ENCODE data around the gene ADD1.

ADD1 gene

DNA sequence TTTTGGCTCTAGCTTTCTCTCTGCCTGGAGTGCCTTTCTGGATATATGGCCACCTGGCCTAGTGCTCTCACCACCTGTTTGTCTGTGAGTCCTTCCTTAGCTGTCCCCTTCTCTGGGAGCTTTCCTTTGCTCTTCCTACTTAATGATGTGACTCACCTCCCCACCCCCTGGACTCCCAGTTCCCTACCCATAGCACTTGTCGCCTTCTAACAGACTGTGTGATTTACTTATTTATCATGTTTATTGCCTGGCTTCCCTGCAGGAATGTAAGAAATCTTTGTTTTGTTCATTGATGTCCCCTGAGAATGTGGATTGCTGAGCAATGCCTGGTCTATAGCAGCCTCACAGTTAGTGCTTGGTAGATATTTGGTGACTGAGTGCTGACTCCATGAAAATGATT, 18.9 kb downstream of the ADD1 start:
- no peak for DNase-seq (ENCODE audit: low spot score)
- H3K27ac Mint-ChIP-seq: no peak overlapping the region

DNA sequence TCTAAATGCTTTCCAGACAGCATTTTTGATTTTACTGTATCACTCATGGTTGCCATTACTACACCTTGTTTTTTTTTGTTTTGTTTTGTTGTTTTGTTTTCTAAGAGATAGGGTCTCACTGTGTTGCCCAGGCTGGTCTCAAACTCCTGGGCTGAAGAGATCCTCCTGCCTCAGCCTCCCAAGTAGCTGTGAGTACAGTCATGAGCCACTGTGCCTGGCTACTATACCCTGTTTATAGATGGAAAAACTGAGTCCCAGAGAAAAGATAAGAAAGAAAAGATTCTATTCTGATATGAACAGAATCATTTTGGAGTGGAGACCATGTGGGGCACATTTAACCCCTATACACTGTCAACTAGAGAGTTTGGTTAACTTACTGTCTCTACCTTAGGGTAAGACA, 20.0 kb downstream of the ADD1 start:
- H3K27me3 Mint-ChIP-seq (ENCODE audit: low read depth): no peaks in the 10 kb centered on the region
- no peaks in the 10 kb centered on the region for H3K9me3 Mint-ChIP-seq
- H3K4me3 Mint-ChIP-seq: no peak overlapping the region
- H3K4me1 Mint-ChIP-seq (ENCODE audit: low read depth): peaks cover 45% of the 10 kb centered on the region
- no peak for DNase-seq (ENCODE audit: low spot score)
- peaks cover 12% of the 10 kb centered on the region for H3K36me3 Mint-ChIP-seq (ENCODE audit: low read depth)
- H3K27ac Mint-ChIP-seq: no peak overlapping the region

More for the DNA sequence above, 18.9 kb downstream of the ADD1 start:
- Mint-ChIP-seq H3K36me3 (ENCODE audit: low read depth) (peaks cover 13% of the 10 kb centered on the region), H3K9me3 (no peaks in the 10 kb centered on the region), H3K27me3 (ENCODE audit: low read depth) (no peaks in the 10 kb centered on the region), H3K4me3 (no peak overlapping the region), H3K4me1 (ENCODE audit: low read depth) (peaks cover 47% of the 10 kb centered on the region)

DNA sequence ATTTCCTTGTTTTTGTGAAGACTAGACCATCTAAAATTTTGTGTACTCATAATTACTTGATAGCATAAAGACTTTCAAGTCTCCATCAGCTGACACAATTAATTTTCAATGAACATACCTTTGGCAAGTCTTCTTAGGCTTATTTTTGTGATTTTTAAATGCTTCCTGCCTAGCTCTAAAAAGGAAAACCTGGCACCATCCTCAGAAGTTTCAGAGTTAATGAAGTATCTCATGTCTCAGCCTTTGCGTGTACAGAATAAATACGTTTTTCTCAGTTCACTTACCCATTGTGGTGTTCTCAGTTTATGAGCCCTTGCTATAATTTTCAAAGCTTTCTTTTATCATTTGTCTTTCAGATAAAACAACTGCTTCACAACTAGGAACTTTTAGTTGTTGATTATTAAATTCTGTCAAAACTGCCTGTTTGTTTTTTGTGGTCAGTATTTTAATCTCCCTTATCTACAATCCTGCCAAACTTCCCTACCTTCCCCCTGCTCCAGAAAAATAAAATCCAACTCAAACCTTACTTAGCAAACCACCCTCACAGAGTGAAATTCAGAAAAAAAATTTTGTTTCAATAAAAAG, 21.6 kb downstream of the ADD1 start:
- Mint-ChIP-seq H3K9me3 (no peaks in the 10 kb centered on the region), H3K36me3 (ENCODE audit: low read depth) (peaks cover 9% of the 10 kb centered on the region), H3K27me3 (ENCODE audit: low read depth) (no peaks in the 10 kb centered on the region), H3K27ac (peak overlapping the region; percentile 55), H3K4me3 (no peak overlapping the region), H3K4me1 (ENCODE audit: low read depth) (peaks cover 36% of the 10 kb centered on the region)
- DNase-seq (ENCODE audit: low spot score): no peak

DNA sequence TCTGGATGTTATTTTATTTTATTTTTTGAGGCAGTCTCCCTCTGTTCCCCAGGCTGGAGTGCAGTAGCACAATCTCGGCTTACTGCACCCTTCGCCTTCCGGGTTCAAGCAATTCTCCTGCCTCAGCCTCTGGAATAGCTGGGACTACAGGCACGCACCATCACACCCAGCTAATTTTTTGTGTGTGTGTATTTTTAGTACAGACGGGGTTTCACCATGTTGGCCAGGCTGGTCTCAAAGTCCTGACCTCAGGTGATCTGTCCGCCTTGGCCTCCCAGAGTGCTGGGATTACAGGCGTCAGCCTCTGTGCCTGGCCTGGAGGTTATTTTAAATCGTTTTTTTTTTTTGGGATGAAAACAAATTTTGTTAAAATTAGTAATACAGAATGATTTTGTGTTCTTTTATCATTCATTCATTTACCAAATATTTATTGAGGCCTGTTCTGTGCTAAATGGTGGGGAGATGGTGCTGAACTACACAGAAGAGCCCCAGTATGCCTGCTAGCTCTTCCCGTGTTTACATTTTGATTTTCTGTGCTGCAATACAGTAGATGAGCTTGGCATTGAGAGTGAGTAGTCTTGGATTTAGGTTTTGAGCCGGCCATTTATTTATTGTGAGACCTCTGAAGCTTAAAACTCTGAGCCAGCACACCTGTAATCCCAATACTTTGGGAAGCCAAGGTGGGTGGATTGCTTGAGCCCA, 22.7 kb downstream of the ADD1 start:
- no peaks in the 10 kb centered on the region for H3K9me3 Mint-ChIP-seq
- no peak for DNase-seq (ENCODE audit: low spot score)
- H3K4me3 Mint-ChIP-seq: no peak overlapping the region
- H3K27me3 Mint-ChIP-seq (ENCODE audit: low read depth): no peaks in the 10 kb centered on the region
- peaks cover 34% of the 10 kb centered on the region for H3K4me1 Mint-ChIP-seq (ENCODE audit: low read depth)
- peaks cover 8% of the 10 kb centered on the region for H3K36me3 Mint-ChIP-seq (ENCODE audit: low read depth)
- no peak overlapping the region for H3K27ac Mint-ChIP-seq

DNA sequence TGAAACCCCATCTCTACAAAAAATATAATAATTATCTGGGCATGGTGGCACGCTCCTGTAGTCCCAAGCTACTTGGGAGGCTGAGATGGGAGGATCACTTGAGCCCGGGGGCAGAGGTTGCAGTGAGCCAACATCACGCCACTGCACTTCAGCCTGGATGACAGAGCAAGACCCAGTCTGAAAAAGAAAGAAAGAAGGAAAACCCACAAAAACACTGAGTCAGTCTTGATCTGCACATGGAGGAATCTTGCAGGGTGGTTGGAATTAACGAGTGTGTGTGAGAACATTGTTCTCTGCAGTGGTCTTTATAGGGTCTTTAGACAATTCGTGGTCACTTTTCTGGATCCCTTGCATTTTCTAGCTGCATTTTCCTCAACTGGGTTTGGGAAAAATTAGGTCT, 23.2 kb downstream of the ADD1 start:
- peaks cover 40% of the 10 kb centered on the region for H3K4me1 Mint-ChIP-seq (ENCODE audit: low read depth)
- no peak for DNase-seq (ENCODE audit: low spot score)
- no peaks in the 10 kb centered on the region for H3K9me3 Mint-ChIP-seq
- peaks cover 9% of the 10 kb centered on the region for H3K36me3 Mint-ChIP-seq (ENCODE audit: low read depth)
- no peak overlapping the region for H3K27ac Mint-ChIP-seq
- no peaks in the 10 kb centered on the region for H3K27me3 Mint-ChIP-seq (ENCODE audit: low read depth)
- H3K4me3 Mint-ChIP-seq: no peak overlapping the region

DNA sequence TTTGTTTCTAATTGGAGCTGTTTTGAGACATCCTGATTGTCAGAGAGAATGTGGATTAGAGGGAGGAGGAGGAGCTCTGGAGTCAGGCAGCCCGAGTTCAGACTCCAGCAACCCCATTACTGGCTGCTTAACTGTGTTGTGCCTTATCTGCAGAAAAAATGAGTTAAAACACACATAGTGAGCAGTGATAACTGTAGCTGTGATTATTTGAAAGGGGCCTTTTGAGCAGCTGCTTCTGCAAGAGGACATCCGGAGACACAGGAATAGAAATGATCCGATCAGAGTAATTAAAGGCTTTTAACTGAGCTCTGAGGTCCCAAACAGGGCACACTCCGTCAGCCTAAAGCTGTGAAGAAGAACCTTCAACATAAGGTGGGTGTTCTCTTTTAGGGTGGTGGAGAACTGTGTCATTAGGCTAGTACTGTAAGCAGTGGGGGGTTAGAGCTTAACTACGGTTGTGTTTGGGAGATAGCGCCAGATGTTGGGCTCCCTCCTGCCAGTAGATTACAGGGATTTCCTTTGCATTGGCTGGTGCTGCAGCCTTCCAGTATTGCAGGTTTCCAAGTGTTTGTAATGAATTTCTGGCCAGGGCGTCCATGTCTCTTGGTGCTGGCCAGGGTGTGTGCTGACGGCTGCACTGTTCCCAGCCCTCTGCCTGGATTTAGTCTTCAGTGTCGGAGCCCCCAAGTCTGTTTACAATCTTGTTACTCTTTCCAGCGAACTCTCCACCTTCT, 24.3 kb downstream of the ADD1 start:
- peak overlapping the region; percentile 0 for H3K27ac Mint-ChIP-seq
- peaks cover 35% of the 10 kb centered on the region for H3K4me1 Mint-ChIP-seq (ENCODE audit: low read depth)
- DNase-seq (ENCODE audit: low spot score): no peak
- peaks cover 10% of the 10 kb centered on the region for H3K36me3 Mint-ChIP-seq (ENCODE audit: low read depth)
- H3K4me3 Mint-ChIP-seq: no peak overlapping the region
- H3K27me3 Mint-ChIP-seq (ENCODE audit: low read depth): no peaks in the 10 kb centered on the region
- H3K9me3 Mint-ChIP-seq: no peaks in the 10 kb centered on the region

DNA sequence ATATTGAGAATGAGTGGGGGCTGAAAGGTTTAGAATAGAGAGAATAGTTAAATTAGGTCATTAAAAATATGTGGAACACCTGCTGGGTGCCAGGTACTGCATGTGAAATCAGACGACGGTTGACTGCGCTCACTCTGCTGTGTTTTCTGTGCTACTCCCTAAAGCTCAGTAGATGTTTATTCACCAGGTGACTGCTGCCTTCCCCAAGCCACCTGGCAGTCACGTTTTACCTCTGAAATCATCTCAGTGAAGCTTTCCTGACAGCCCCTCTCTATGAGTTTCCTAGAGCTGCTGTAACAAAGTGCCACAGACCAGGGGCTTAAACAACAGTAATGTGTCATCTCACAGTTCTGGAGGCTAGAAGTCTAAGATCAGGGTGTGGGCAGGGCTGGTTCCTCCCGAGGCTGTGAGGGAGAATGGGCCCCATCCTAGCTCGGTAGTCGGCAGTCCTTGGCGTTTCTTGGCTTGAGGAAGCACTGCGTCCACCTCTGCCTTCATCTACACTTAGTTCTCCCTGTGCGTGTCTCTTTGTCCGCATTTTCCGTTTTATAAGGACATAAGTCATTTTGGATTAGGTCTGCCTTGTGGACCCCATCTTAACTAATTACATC, 25.3 kb downstream of the ADD1 start:
- no peak overlapping the region for H3K4me3 Mint-ChIP-seq

DNA sequence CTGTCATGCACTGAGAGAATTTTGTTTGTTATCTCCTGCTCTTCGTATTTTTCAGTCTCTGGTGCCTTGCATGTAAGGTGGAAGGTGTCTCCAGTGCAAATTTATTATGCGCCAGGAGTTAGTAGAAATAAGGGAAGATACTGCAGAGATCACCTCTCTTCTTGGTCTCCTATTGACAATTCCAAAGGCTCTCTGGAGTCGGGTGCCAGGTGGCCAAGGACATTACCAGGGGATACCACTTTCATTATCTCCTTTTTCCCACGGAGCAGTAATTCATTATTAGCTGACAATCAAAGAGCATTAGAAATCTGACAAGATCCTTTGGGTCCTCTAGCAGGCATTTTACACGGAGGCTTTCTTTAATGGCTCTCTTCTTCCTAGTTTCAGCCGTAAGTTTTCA, 26.0 kb downstream of the ADD1 start:
- Mint-ChIP-seq H3K9me3 (no peaks in the 10 kb centered on the region), H3K4me1 (ENCODE audit: low read depth) (peaks cover 42% of the 10 kb centered on the region), H3K27me3 (ENCODE audit: low read depth) (no peaks in the 10 kb centered on the region), H3K4me3 (no peak overlapping the region), H3K27ac (no peak overlapping the region), H3K36me3 (ENCODE audit: low read depth) (peaks cover 10% of the 10 kb centered on the region)
- DNase-seq (ENCODE audit: low spot score): no peak

More for the DNA sequence above, 25.3 kb downstream of the ADD1 start:
- Mint-ChIP-seq H3K9me3 (no peaks in the 10 kb centered on the region), H3K27me3 (ENCODE audit: low read depth) (no peaks in the 10 kb centered on the region), H3K27ac (no peak overlapping the region), H3K36me3 (ENCODE audit: low read depth) (peaks cover 10% of the 10 kb centered on the region), H3K4me1 (ENCODE audit: low read depth) (peaks cover 42% of the 10 kb centered on the region)
- DNase-seq (ENCODE audit: low spot score): no peak

DNA sequence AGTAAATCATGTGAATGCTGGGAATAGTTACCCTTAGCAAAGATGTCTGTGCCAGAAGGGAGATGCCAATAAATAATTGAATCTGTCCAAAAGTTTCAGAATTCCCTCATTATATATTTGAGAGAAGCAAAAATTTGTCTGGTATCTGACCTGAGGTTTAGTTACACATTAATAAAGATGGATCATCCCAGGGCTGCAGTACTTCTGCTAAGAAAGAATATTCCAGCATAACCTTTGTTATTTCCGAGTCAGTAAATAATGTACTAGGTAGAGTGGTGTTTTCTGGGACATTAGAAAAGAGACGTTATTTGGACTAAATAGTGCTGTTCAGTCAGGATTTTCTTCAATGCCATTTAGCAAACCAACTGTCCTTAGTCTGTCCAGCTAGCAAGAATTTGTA, 26.4 kb downstream of the ADD1 start:
- no peaks in the 10 kb centered on the region for H3K9me3 Mint-ChIP-seq
- DNase-seq (ENCODE audit: low spot score): no peak
- no peaks in the 10 kb centered on the region for H3K27me3 Mint-ChIP-seq (ENCODE audit: low read depth)
- peaks cover 10% of the 10 kb centered on the region for H3K36me3 Mint-ChIP-seq (ENCODE audit: low read depth)
- no peak overlapping the region for H3K27ac Mint-ChIP-seq
- no peak overlapping the region for H3K4me3 Mint-ChIP-seq
- H3K4me1 Mint-ChIP-seq (ENCODE audit: low read depth): peaks cover 41% of the 10 kb centered on the region

DNA sequence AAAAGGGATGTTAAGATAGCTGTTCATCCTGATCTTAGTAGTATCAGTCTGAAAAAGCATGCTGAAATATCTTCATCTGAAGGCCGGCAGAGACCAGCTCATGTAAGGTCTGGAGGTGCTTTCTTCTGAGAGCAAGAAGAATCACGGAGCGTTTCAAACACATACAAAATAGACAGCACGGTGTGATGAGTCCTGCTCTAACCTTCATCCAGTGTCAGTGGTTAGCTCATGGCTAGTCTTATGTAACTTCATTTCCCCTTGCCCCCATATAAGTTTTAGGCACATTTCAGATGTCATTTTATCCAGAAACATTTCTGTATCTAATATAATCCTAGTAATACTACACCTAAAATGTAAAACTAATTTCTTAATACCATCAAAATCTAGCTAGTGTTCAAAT, 27.8 kb downstream of the ADD1 start:
- no peaks in the 10 kb centered on the region for H3K27me3 Mint-ChIP-seq (ENCODE audit: low read depth)
- no peaks in the 10 kb centered on the region for H3K9me3 Mint-ChIP-seq
- H3K36me3 Mint-ChIP-seq (ENCODE audit: low read depth): peaks cover 17% of the 10 kb centered on the region
- peak overlapping the region; percentile 11 for H3K27ac Mint-ChIP-seq
- H3K4me3 Mint-ChIP-seq: no peak overlapping the region
- no peak for DNase-seq (ENCODE audit: low spot score)
- peaks cover 45% of the 10 kb centered on the region for H3K4me1 Mint-ChIP-seq (ENCODE audit: low read depth)

DNA sequence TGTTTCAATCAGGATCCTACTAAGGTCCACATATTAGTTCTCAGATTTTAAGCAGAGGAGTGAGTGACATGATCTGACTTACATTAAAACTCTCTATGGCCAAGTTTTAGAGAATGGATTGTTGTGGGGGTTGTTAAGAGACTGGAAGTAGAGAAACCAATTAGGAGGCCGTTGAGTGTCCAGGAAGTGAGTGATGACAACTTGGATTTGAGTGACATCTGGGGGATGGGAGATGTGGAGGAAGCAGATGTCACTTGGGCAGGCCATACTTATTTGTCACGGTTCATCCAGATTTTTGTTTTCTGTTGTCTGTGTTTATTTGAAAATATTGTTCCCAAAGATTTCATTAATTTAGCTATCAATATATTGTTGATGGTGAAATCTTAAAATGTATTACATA, 28.3 kb downstream of the ADD1 start:
- Mint-ChIP-seq H3K36me3 (ENCODE audit: low read depth) (peaks cover 18% of the 10 kb centered on the region), H3K9me3 (no peaks in the 10 kb centered on the region), H3K4me3 (no peak overlapping the region), H3K27ac (peak overlapping the region; percentile 11), H3K27me3 (ENCODE audit: low read depth) (no peaks in the 10 kb centered on the region), H3K4me1 (ENCODE audit: low read depth) (peaks cover 44% of the 10 kb centered on the region)
- no peak for DNase-seq (ENCODE audit: low spot score)

DNA sequence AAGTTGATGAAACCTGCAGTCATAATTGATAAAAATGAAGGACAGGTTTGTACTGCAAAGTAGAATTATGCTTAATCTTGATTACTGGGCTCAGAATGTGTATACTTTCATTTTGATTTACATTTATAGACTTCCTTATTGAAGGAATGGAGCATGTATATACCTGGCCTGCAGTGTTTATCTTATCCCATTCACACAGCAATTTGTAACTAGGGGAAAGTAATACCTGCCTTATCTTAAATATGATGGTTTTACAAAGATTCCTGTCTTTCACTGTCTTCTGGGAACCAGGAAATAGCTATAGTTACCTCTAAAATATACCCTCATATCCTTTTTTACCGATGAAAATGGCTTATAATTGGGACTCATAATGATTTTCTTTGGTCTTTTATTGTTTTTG, 29.7 kb downstream of the ADD1 start:
- Mint-ChIP-seq H3K4me1 (ENCODE audit: low read depth) (peaks cover 48% of the 10 kb centered on the region), H3K27ac (no peak overlapping the region), H3K9me3 (no peaks in the 10 kb centered on the region), H3K4me3 (no peak overlapping the region), H3K36me3 (ENCODE audit: low read depth) (peaks cover 26% of the 10 kb centered on the region), H3K27me3 (ENCODE audit: low read depth) (no peaks in the 10 kb centered on the region)
- DNase-seq (ENCODE audit: low spot score): no peak

DNA sequence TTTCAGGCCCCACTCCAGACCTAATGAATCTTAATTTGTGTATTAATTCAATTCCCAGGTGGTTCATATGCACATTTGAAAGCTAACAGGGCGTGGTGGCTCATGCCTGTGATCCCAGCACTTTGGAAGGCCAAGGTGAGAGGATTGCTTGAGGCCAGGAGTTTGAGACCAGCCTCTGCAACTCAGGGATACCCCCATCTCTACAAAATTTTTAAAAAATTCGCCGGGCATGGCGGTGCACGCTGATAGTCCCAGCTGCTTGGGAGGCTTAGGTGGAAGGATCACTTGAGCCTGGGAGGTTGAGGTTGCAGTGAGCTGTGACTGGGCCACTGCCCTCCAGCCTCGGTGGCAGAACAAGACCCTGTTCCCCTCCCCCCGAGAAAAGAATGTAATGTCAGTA, 31.2 kb downstream of the ADD1 start:
- peaks cover 28% of the 10 kb centered on the region for H3K36me3 Mint-ChIP-seq (ENCODE audit: low read depth)
- H3K27ac Mint-ChIP-seq: no peak overlapping the region
- peaks cover 42% of the 10 kb centered on the region for H3K4me1 Mint-ChIP-seq (ENCODE audit: low read depth)
- no peak for DNase-seq (ENCODE audit: low spot score)
- no peaks in the 10 kb centered on the region for H3K9me3 Mint-ChIP-seq
- H3K27me3 Mint-ChIP-seq (ENCODE audit: low read depth): no peaks in the 10 kb centered on the region
- H3K4me3 Mint-ChIP-seq: no peak overlapping the region

DNA sequence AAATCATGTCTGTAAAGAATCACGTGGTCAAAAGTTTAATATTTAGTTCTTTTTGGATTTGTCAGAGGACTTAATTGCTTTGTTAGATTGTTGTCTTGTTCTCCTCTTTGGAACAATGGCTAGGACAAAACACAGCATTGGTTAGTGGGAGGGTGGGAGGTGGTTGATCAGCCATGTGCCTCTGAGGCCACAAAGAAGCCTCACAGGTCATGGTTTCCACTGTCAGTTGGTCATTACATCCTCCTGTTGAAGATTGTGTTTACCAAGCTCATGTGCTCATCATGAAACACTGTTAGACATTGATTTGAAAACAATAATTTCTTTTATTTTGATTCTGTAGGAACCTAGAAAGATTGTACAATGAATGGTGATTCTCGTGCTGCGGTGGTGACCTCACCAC, 31.9 kb downstream of the ADD1 start:
- DNase-seq (ENCODE audit: low spot score): no peak
- H3K27ac Mint-ChIP-seq: peak overlapping the region; percentile 17
- H3K36me3 Mint-ChIP-seq (ENCODE audit: low read depth): peaks cover 30% of the 10 kb centered on the region
- H3K4me1 Mint-ChIP-seq (ENCODE audit: low read depth): peaks cover 41% of the 10 kb centered on the region
- no peaks in the 10 kb centered on the region for H3K9me3 Mint-ChIP-seq
- H3K27me3 Mint-ChIP-seq (ENCODE audit: low read depth): no peaks in the 10 kb centered on the region
- H3K4me3 Mint-ChIP-seq: no peak overlapping the region

Measured in T-helper 2 cell treated with Interferon-gamma antibody and Interleukin-4, amounts not matched to agents 5 μg/mL and 100 μg/mL, for 36 hours (primary cell).